ENCODE data around the gene INTS7. TPM values are rescaled to one million over a fixed set of nuclear protein-coding genes. Genes with fewer than 3 reads are reported as not detected.

INTS7 gene
- total RNA-seq, 2 donors from 2014 or later = 27.6 to 32.8 TPM

- Histone ChIP-seq H3K9me3 (ENCODE audit: control insufficient read depth, low read length) (no peaks in the 10 kb centered on the region), H3K4me1 (ENCODE audit: control insufficient read depth, insufficient read depth, low read length) (no peaks in the 10 kb centered on the region), H3K27ac (ENCODE audit: low read depth, low read length) (no peak overlapping the region), H3K9ac (ENCODE audit: extremely low read depth, low read length, poor library complexity, severe bottlenecking) (no peak overlapping the region), H3K27me3 (ENCODE audit: control insufficient read depth, insufficient read depth, low read length, poor library complexity, severe bottlenecking) (no peaks in the 10 kb centered on the region), H3K4me3 (ENCODE audit: low read length) (no peak overlapping the region), H3K36me3 (ENCODE audit: control insufficient read depth, insufficient read depth, low read length) (peaks cover 62% of the 10 kb centered on the region)
- Mint-ChIP-seq H3K36me3 (ENCODE audit: low read depth) (peaks cover 32% of the 10 kb centered on the region), H3K27me3 (ENCODE audit: insufficient read depth) (no peaks in the 10 kb centered on the region), H3K4me1 (no peaks in the 10 kb centered on the region), H3K4me3 (no peak overlapping the region), H3K9me3 (no peaks in the 10 kb centered on the region), H3K27ac (no peak overlapping the region)
- no peak for DNase-seq
- TF ChIP-seq CTCF (conservative IDR thresholded peaks at IDR 0.05) = no peak
- 93 to 100% methylated on average over 2 to 3 of the region's 3 CpGs for WGBS, 2 experiments (ENCODE audit: insufficient coverage in 1 of 2, insufficient read length in 1 of 2)
Measured at GRCh38 chr1:212074313-212074712, 39.0 kb upstream of the INTS7 start.

- Mint-ChIP-seq H3K27me3 (ENCODE audit: insufficient read depth) (no peaks in the 10 kb centered on the region), H3K27ac (no peak overlapping the region), H3K4me1 (no peaks in the 10 kb centered on the region), H3K9me3 (no peaks in the 10 kb centered on the region), H3K4me3 (no peak overlapping the region), H3K36me3 (ENCODE audit: low read depth) (peaks cover 35% of the 10 kb centered on the region)
- Histone ChIP-seq H3K4me3 (ENCODE audit: low read length) (no peak overlapping the region), H3K27me3 (ENCODE audit: control insufficient read depth, insufficient read depth, low read length, poor library complexity, severe bottlenecking) (no peaks in the 10 kb centered on the region), H3K9ac (ENCODE audit: extremely low read depth, low read length, poor library complexity, severe bottlenecking) (no peak overlapping the region), H3K36me3 (ENCODE audit: control insufficient read depth, insufficient read depth, low read length) (peaks cover 64% of the 10 kb centered on the region), H3K9me3 (ENCODE audit: control insufficient read depth, low read length) (no peaks in the 10 kb centered on the region), H3K27ac (ENCODE audit: low read depth, low read length) (no peak overlapping the region), H3K4me1 (ENCODE audit: control insufficient read depth, insufficient read depth, low read length) (no peaks in the 10 kb centered on the region)
- WGBS, 2 experiments (ENCODE audit: insufficient coverage in 1 of 2, insufficient read length in 1 of 2) = 100% methylated on average over 1 of the region's 1 CpG
- TF ChIP-seq CTCF (conservative IDR thresholded peaks at IDR 0.05) = no peak
- no peak for DNase-seq
Measured at GRCh38 chr1:212073490-212073889, 38.1 kb upstream of the INTS7 start.

- no peaks in the 10 kb centered on the region for H3K4me1 Mint-ChIP-seq
- no peak for DNase-seq
- H3K27me3 Mint-ChIP-seq (ENCODE audit: insufficient read depth) = no peaks in the 10 kb centered on the region
- H3K9ac ChIP-seq (ENCODE audit: extremely low read depth, low read length, poor library complexity, severe bottlenecking) = no peak overlapping the region
- no peaks in the 10 kb centered on the region for H3K9me3 Mint-ChIP-seq
- no peak overlapping the region for H3K4me3 ChIP-seq (ENCODE audit: low read length)
- no peak overlapping the region for H3K4me3 Mint-ChIP-seq
- no peak overlapping the region for H3K27ac ChIP-seq (ENCODE audit: low read depth, low read length)
- TF ChIP-seq CTCF (conservative IDR thresholded peaks at IDR 0.05) = no peak
- H3K9me3 ChIP-seq (ENCODE audit: control insufficient read depth, low read length) = no peaks in the 10 kb centered on the region
- no peaks in the 10 kb centered on the region for H3K27me3 ChIP-seq (ENCODE audit: control insufficient read depth, insufficient read depth, low read length, poor library complexity, severe bottlenecking)
- H3K4me1 ChIP-seq (ENCODE audit: control insufficient read depth, insufficient read depth, low read length) = no peaks in the 10 kb centered on the region
- peaks cover 40% of the 10 kb centered on the region for H3K36me3 Mint-ChIP-seq (ENCODE audit: low read depth)
- no peak overlapping the region for H3K27ac Mint-ChIP-seq
- WGBS, 2 experiments (ENCODE audit: insufficient coverage in 1 of 2, insufficient read length in 1 of 2) = 93% methylated on average over 1 of the region's 1 CpG; no CpG with 5 or more reads in 1 of the 2 experiments
- H3K36me3 ChIP-seq (ENCODE audit: control insufficient read depth, insufficient read depth, low read length) = peaks cover 72% of the 10 kb centered on the region
Measured at GRCh38 chr1:212072047-212072446, 36.7 kb upstream of the INTS7 start.

Measured in endodermal cell (in vitro differentiated cells).